SH-SY5Y (cell line): Measurements from ENCODE around the gene UCP1.

ENCODE experiments used
- GATA2 ChIP-seq: IDR thresholded peaks from 2 replicates; pipeline ENCODE4 v1.6.1; 2011; ENCODE audit warnings: mild to moderate bottlenecking, low read depth, low read length
- GATA3 ChIP-seq: IDR thresholded peaks from 2 replicates; pipeline ENCODE4 v1.6.1; 2011; ENCODE audit warnings: low read depth, mild to moderate bottlenecking, low read length, moderate library complexity

- TF ChIP-seq GATA2 (no peak), GATA3 (no peak)
Measured at GRCh38 chr4:140615451-140615850, 46.7 kb upstream of the UCP1 start.
